Body of pancreas (tissue), 4 donors: ENCODE measurements around the gene ZBTB33.
A peak's percentile ranks its signal among the peaks of the same experiment; 100 is the strongest.

Source experiments
- CTCF ChIP-seq, 7 experiments: fragments of 450-650 bp in 4 of 7; fragments of 200-600 bp in 3 of 7; sonication (generic) in 3 of 7; IDR thresholded peaks; one replicate each; pipeline ENCODE4 v1.5.1; 2016 to 2019; ENCODE audit warnings: antibody characterized with exemption in 7 of 7
- POLR2A ChIP-seq, 3 donors: fragments of 450-650 bp; IDR thresholded peaks; one replicate each; pipeline ENCODE4 v1.6.1; 2016; ENCODE audit warnings: antibody characterized with exemption in 3 of 3, mild to moderate bottlenecking in 2 of 3

DNA sequence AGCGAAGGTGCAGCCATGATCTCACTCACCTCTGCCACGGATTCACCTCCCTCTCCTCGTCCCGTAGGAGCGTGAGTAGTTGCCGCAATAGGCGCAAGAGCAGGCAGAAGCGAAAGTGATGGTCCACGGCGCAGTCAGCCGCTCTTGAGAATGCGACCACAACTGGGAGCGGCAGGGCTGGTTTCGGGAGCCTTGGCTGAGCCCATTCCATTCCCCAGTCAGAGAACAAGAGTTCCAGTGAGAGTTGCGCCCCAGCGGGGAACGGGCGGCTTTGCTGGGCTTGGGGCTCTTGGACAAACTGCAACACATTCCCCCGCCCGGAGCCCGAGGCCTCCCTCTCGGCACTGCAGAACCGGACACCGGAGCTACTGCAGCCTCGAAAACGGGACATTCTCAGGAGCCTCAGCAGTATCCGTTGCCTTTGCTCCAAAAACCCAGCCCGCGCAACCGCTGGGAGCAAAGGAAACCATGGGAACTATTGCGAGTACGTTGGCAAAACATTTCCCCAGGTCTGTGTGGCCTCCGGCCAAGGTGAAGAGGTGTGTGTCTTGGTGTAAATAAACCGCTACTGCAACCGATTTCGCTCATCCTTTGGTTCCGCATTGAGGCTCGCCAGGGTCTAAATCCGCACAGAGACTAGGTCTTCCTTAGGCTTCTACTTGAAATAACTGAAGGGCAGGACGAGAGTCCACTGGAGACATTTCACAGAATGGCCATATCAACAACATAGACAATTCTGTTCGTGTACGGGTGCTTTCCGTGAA lies 5.7 kb upstream of the ZBTB33 start:
- peak in 2 of 3 donors; percentile 50 to 66 for TF ChIP-seq POLR2A (IDR thresholded peaks at IDR 0.05)
- peak in 1 of 7 experiments; percentile 20 for TF ChIP-seq CTCF (IDR thresholded peaks at IDR 0.05)
